GM21367 (cell line): Measurements from ENCODE around the gene KCNG2.

Experiments used
- ATAC-seq: cut with Tn5 transposase; IDR thresholded peaks from one replicate; pipeline ENCODE4 v1.9.1; 2021; ENCODE audit not compliant: unreplicated experiment

The KCNG2 gene

DNA sequence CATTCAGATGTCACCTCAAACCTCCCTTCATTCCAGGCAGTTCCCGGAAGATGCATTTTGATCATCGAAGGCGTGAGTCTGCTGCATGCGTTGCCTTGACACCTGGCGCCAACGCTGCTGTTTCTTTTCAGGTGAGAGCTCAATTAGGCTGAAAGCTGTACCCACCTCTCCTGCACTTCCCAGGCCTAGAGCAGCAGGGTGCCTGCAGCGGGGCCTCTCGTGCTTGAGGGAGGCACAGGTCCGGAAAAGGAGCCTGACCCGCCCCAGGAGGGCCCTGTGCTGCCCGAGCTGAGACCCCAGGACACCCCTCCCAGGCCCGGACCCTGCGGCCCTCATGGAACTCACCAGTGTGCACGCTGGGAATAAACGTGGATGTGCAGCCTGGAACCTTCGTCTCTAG, 31.4 kb upstream of the KCNG2 start:
- no peak for ATAC-seq

DNA sequence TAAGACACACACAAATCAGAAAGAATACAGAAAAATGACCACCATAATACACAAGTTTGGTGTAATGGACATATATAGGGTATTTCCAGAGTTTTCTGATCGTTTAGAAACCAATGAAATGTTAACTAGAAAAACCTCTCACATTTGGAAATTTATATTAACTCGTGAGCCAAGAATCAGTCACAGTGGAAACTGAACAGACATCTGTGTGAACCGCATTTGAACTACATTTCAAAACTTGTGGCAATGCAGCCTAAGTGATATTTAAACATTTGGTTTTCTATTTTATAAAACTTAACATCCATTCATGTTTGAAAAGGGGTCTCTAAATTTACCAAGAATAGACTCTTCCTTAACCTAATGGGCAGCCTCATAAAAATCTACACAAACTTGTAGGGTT, 29.0 kb upstream of the KCNG2 start:
- ATAC-seq = no peak

DNA sequence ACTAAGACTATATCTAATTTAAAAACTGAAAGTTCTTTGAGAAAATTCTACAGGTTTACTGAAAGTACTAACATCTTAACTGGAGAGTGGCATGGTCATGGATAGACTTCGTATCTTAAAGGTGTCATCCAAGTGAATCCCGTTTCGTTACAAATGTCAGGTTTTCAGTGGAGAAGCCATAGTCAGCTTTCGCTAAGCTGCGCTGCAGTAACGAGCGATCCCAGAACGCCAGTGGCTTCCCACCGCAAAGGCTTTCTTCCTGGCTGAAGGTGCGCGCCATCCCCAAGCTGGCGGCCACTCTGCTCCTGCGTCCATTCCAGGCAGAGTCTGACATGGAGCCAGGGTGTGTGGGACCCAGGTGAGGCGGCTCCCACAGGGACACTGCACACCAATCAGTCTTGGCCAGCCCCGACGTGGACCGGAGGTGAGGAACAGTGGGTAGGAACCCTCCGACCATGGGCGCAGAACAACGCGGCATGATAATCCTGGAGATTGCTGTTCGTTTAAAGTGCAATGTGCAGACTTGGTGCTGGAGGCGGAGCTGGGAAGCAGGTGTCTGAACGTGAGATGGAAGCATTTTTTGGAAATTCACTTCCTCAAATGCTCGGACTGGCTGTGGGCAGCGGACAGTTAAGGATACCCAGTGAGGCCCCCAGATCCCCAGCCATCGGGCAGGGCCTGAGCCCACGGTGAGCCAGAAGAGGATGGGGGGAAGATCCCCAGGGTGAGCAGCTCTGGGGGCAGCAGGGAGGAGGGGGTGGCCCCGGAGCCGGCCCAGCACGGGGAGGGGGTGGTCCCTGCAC, 27.8 kb upstream of the KCNG2 start:
- ATAC-seq = no peak

DNA sequence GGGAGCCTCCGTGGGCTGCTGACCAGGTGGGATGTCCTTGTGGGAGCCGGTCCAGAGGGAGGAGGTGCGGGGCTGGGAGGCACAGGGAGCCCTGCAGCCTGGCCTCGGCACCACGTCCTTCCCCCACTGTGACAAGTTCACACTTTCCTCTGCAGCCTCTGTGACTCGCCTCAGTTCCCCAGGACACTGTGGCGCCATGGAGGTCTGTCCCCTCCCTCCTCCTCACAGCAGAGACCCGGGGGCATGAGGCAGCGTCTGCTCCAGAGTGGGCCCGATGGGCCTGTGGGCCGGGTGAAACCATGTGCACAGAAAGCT, 27.3 kb upstream of the KCNG2 start:
- ATAC-seq = no peak

DNA sequence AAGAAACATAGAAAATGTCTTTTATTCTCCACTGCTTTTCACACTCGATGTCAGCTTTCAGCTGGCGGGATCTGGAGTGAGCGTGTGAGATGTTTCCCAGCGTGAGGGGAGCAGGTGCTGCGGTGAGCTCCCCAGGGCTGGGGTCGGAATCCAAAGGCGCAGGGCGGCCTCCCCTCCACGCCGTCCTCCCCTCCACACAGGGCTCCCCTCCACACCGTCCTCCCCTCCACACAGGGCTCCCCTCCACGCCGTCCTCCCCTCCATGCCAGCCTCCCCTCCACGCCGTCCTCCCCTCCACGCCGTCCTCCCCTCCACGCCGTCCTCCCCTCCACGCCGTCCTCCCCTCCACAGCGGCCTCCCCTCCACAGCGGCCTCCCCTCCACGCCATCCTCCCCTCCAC, 26.9 kb upstream of the KCNG2 start:
- ATAC-seq = no peak

DNA sequence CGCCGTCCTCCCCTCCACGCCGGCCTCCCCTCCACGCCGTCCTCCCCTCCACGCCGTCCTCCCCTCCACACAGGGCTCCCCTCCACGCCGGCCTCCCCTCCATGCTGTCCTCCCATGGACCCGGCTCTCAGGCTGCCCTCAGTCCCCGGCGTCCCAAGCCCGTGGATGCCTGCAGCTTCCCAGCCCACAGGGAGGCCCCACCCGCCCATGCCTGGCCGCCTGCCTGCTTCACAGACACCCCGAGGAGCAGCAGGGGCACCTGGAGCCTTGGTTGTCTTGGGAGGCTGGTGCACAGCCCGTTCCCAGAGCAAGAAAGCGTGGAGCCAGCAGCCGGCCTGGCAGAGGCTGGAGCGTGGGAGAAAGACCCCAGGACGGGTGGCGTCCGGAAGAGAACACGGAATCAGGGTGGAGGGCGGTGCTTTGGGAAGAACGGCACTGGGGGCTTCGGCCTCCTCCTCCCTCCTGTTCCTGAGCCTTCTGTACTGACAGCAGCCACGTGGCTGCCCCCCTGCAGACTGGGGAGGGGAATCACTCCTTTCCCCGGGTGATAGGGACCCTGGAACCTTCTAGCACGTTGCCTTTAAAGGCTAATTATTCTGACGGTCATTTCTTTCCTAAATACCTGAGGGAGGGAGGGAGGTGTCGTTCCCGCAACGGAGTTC, 26.2 kb upstream of the KCNG2 start:
- ATAC-seq = no peak

DNA sequence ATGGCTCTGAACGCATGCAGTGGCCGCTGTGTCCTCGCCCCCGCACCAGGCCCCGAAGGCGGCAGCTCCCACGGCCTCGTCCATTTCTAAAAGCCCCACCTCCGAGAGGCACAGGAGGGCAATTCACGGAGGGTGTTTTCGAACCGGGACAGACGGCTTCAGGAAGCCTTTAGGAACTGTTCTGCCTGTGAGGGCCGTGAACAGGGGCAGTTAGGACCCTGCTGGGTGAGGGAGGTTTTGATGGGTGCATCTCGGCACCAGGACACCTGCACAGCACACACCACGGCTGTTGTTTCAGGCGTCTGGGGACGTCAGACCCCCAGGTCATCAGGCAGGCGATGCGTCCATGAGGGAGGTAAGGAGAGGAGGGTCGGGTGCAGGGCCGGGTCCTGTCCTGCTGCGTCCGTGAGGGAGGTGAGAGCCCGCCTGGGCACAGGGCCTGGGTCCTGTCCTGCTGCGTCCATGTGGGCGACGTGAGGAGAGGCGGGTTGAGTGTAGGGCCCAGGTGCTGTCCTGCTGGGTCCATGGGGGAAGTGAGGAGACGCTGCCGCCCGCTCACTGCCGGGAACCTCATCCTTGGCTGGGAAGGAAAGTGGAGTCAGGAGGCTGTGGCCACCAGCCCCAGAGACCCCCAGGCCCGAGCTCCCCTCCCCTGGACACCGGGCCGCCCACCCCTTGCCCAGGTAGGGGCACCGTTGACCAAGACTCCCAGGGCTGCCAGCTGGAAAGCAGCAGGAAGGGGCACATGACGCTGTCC, 25.5 kb upstream of the KCNG2 start:
- no peak for ATAC-seq

DNA sequence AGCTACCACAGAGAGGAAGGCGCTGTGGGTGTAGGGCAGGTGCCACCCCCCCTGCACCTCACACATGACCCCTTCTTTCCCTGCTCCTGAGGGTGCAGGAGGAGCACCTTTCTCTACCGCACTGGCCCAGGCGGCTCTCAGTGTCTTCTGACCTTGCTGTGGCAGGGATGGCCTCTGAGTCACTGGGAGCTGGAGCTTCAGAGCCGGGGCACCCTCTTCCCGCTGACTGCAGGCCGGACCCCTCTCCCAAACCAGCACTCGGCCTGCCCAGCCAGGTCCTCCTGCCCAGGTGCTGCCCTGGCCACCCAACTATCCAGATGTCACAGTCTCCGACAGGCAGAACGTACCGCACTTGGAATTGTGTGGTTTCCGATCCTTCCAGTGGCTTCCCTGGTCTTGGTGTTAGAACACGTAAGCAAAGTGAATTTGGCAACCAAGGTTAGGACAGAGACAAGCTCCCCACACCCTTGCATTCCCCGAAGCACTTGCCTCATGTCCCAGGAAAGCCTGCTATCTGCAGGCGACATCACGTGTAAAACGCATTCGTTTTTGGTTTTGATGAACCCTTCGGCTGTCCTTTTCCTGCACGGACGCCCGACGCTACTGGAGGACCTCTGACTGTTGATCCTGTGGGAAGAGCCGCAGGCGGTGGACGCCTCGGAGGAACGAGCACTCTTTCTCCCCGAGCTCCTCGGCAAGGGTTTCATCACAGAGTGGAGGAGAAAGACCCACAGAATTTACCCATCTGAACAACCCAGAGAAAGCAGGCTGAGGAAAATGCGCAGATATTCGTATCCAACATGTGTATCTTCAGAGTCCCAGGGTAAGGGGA, 24.7 kb upstream of the KCNG2 start:
- no peak for ATAC-seq

DNA sequence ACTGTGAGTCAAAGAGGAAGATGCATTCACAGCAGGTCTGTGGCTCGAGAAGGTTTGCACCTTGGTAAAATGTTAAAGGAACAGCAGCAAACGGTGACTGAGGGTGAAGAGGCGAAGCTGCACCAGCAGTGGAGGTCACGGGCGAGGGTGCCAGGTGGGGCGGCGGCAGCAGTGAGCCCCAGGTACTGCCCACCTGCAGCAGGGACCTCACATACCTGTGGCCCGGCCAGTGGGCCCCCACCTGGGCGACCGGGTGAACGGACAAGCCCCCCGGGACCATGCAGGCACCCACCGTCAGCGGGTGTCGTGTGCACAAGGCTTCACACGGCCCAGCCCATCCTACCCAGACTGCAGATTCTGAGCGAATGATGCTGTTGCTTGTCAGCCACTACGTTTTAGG, 23.6 kb upstream of the KCNG2 start:
- ATAC-seq = no peak

DNA sequence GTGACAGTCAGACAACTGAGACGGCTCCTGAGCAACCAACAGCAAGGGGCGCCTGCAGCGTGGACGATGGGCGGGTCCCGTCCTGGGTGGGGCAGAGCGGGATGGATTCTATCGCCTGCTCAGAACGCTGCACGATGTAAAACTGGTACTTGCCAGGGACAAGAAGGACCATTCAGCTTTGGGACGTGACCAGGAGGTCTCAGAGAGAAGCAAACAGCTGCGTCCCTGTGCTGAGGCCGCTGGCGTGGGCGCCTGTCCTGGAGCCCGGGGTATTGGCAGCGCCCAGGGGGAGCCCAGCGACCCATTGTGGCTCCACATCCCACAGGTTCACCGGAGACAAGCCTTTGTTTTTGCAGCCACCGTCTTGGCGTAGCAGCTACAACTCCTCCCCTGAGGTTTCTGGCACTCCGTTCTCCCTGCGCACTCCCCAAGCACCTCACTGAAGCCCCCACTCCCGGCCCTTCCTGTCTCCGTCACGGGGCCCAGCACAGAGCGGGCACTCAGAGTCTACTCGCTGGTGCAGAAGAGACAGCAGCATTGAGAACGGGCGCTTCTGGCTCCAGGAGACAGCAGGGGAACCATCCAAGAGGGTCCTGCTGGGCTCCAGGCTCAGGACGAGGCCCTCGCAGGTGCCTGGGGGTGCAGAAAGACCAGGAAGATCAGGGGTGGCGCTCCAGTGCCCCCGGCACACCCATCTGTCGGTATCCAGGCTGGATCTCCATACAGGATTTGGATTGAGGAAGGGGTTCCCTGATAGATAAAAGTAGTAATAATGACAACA, 22.1 kb upstream of the KCNG2 start:
- no peak for ATAC-seq

DNA sequence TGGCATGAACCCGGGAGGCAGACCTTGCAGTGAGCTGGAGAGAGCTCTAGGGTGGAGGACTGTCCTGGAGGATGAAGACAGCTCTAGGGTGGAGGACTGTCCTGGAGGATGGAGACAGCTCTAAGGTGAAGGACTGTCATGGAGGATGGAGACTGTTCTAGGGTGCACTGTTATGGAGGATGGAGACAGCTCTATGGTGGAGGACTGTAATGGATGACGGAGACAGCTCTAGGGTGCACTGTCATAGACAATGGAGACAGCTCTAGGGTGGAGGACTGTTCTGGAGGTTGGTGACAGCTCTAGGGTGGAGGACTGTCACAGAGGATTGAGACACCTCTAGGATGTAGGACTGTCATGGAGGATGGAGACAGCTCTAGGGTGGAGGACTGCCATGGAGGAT, 21.1 kb upstream of the KCNG2 start:
- no peak for ATAC-seq

DNA sequence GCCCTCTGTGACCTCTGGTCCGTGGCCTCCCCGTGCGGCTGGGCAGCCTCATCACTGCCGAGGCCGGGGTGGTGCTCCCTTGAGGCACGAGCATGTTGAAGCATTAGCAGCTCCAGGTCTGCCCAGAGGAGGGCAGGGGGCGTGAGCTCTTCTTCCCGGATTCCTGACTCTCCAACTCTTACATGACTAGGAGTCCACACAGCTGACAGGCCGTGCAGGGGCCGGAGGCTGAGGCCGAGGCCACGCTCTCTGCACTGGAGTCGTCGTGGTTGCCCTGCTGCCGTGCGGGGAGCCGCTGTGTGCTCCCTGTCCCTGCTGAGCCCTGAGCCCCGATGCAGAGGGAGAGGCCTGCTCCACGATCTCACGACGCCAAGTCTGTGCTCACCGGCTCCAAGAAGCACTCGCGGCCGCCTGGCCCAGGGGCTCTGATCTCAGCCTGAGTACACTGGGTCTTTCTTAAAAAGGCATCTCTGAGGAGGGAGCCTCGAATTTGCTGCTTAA, 19.4 kb upstream of the KCNG2 start:
- no peak for ATAC-seq

DNA sequence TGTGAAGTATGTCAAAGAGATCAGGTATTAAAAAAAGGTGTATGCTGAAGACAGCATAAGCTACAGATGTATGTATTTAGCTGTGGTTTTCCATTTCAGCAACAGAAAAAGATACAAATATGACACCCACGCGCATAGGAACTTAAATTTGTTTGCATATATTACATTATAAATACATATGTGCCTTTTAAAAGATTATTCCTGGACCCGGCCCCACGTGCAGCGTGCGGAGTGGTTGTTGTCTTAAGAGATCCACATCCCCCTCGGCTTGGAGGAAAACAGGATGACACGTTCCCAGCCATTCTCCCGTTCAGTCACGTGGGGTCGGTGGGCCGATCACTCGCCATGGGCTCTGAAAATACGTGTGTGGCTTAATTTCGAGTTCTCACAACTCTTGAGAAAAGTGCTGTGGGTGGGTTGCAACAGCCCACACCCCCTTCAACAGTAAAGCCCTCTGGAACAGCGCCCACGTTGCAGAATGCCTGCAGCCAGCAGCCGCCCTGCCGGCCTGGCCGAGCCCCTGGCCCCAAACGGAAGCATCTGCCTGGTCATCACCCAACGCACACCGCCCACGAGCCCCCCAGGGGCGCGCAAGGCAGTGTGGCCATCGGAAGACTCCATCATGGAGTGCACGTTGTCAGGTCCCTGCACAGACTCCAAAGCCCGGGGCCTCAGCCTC, 18.6 kb upstream of the KCNG2 start:
- no peak for ATAC-seq

DNA sequence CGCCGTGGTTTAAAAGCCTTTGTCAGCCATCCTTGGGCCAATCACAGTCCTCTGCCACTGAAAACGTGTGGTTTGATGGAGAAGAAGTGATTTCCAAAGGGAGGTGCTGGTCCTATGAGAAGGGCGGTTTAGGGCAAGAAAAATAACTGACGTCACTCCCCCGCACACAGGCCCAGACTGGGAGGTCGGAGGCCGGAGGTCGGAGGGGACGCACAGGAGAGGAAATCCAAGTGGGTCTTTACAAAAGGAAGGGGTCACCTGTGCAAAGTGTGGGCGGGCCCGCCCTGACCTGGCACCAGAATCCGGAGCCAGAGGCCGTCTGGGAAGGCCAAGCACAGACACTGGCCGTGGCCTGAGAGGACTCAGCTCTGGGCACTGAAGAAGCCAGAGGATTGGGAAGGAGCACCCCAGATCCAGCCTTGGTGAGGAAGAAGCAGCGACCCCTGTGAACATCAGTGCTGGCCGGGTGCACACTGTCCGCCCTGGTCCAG, 18.0 kb upstream of the KCNG2 start:
- no peak for ATAC-seq

DNA sequence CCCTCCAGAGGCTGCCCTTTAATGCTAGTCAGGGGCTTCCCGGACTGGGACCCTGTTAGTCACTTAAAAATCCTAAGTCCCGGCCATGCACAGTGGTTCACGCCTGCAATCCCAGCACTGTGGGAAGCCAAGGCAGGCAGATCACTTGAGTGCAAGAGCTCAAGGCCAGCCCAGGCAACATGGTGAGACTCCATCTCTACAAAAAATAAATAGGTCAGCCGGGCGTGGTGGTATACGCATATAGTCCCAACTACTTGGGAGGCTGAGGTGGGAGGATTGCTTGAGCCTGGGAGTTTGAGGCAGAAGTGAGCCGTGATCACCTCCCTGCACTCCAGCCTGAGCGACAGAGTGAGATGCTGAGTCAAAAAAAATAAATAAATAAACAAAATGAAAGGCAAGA, 17.2 kb upstream of the KCNG2 start:
- no peak for ATAC-seq

DNA sequence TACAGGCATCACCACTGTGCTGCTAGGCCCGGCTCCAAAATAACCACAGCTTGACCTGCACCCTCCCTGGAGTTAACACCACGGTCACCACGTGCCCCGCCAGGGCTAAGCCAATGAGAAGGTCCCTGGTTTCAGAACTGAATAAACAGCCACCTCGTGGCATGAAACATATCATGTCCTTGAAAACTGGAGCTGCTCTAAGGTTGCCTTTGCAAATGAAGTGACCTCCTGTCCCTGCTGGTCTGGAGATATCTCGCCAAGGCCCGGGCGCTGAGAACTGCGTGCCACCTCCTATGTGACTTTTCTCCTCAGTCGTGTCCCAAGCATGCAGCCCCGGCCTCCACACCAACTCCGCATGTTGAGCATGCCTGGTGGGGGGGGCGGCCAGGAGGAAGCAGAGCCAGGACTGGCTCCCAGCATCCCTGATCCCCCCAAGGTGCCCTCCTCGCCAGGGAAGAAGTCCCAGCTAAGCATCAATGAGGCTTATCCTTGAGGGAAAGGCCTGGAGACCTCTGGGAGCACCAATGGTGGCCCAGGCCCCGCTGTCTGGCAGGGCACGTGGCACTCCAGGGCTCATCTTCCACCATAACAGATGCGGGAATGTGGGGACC, 16.3 kb upstream of the KCNG2 start:
- ATAC-seq = no peak

DNA sequence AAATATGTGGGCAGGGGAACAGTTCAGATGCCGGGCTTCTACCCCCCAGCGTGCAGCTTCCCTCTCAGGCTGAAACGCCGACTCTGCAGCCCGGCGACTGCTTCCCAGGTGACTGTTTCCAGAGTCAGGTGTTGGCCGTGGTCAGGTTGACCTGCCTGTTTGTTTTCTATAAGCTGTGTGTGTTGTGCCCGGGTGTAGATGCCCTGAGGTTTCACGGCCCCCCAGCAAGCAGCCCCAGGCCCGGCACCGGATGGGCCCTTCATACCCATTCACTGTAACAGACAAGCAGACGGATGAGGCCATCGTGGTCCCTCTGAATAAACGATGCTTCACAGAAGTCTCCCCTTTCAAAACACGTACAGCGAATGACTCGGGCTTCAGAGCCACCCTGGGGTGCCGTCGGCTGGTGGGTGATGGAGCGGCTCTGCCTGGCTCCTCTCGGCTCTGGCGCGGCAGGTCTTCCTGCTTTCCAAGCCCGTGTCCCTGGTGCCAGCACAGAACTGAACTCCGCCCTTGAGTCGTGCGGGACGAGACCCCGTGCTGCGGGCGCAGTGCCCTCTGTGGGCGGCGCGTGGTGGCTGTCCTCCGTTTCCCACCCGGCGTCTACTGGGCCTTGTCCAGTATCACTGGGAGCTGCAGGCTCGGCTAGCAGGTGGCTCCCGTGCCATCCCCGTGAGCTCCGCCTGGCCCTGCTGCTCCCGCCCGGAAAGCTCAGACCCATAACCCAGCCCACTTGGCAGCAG, 15.0 kb upstream of the KCNG2 start:
- ATAC-seq = no peak

DNA sequence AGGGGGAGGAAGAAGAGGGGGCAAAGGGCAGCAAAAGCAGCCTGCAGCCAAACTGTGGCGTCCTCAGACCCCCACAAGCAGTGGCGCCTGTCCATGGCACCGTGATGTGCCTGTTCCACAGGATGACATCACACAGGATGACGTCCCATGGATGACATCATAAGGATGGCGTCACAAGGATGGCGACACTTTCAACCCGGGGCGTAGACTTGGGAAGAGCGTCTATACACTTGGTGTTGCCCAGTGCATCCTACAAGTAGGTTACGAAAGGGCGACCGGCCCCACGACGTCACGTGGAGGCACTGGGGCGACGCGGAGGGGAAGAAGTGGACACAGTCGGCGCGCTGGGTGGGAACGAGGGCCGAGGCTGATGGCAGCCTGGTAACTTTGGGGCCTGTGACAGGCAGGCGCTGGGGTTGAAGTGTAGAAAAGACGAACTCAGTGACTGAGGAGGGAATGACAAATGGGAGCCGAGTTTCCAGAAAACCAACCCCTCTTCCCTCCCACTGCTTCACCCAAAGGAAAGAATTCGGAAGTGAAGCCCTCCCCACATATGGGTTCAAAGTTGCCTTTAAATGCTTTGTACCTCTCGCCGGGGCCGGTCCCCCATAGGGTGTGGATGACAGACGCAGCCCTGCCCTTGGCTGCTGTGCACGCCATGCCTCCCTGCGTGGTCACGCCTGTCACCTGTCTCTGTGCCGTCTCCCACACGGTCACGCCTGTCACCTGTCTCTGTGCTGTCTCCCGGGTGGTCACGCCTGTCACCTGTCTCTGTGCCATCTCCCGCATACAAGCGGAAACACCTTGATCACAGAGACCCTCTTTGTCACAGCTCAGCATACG, 13.4 kb upstream of the KCNG2 start:
- ATAC-seq = no peak
